NK-92 (cell line): ENCODE measurements around the gene PSMD8.

Experiments
- DNase-seq: peaks from one replicate; lab custom pipeline; 2025; ENCODE audit not compliant: unreplicated experiment; lab: John Stamatoyannopoulos, UW

PSMD8 gene

GRCh38 chr19:38386971-38387549, 12.7 kb downstream of the PSMD8 start:
- no peak for DNase-seq

DNA sequence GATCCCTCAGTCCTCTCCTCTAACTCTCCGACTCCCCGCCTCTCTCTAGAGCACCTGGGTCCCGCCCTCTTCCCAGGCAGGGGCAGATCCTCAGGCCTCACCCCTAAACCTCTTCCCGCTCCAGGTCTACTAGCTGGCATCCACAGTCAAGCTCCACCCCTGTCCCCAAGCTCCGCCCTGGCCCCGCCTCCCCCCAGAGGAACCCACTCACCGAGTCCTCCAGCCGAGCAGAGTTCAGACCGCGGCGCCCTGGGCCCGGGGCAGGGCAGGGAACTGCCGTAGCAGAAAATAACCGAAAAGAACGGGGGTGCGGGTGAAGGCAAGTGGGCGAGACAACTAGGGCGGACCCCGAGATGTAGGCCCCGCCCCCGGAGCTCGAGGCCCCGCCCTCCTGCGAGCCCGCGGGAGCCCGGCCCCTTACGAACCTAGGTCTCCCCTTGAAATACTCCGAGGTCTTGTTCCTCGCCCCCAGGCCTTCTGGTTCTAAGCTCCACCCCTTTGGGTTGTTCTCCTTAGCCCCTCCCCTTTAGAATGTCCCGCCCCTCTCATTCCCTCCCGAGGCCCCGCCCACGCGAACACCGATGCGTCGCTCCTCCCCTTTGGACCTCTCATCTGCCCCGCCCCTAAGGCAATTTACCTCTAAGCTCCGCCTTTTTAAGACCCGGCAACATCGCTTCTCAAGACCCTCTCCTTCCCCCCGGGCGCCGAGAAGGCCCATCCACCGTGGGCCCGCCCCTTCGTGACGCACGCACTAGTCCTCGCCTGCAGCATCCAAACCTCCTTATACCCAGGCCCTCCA, 13.4 kb downstream of the PSMD8 start, which contains the start of gene GGN:
Gene GGN (minus strand): TSS at position 485 of the 799 bp plus-strand sequence. CDS start 773 bp downstream, outside the sequence.
- no peak for DNase-seq

GRCh38 chr19:38388349-38389100, 14.2 kb downstream of the PSMD8 start, which contains the start of gene SPRED3:
Gene SPRED3 (plus strand): TSS chr19:38388697. CDS start chr19:38390303, 1,606 bp downstream.
- DNase-seq = no peak

- DNase-seq = no peak
Measured at GRCh38 chr19:38389101-38389925, 14.9 kb downstream of the PSMD8 start.

- DNase-seq = no peak
Measured at GRCh38 chr19:38389957-38390924, 15.9 kb downstream of the PSMD8 start.

DNA sequence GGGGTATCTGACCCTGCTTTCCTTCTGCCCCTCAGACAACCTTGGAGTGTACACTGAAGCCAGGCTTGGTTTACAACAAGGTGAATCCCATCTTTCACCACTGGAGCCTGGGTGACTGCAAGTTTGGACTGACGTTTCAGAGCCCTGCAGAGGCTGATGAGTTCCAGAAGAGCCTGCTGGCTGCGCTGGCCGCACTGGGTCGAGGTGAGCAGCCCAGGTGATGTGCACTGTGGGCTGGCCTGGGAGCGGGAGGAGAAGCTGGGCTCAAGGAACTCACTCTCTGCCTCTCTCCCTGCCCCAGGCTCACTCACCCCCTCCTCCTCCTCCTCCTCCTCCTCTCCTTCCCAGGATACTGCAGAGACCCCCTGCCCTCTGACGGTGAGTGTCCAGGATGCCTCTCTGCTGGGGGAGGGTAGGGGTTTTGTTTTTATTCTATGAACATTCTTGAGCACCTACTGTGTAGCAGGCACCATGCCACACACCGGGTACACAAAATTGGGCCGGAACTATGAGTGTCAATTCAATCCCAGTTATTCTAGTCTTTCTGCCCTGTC, 17.6 kb downstream of the PSMD8 start:
- DNase-seq = no peak

DNA sequence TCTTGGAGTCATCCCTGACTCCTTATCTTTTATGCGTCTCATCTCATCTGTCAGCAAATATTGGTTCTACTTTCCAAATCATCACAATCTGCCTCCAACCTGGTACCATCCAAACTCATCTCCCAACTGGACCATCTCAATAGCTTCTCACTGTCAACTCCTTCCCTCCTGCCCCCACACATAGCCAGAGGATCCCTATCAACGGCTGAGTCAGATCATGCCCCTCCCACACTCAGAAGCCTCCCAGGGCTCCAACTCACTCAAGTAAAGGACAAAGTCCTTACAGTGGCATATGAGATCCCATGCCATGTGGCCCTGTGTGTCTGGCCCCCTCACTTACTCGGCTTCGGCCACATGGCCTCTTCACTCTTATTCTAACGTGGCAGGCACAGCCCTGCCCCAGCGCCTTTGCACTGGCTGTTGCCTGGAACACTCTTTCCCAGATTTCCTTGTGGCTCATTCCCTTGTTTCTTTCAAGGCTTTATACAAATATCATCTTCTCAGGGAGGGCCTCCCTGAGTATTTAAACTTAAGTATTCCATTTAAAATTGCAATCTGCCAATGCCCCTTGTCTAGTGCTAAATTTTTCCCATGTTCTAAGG, 18.4 kb downstream of the PSMD8 start:
- DNase-seq = no peak

- no peak for DNase-seq
Measured at GRCh38 chr19:38394488-38394887, 20.1 kb downstream of the PSMD8 start.

GRCh38 chr19:38395381-38396114, 21.2 kb downstream of the PSMD8 start:
- no peak for DNase-seq

GRCh38 chr19:38399081-38399480, 24.7 kb downstream of the PSMD8 start:
- no peak for DNase-seq

- DNase-seq = no peak
Measured at GRCh38 chr19:38399537-38399936, 25.2 kb downstream of the PSMD8 start.

- no peak for DNase-seq
Measured at GRCh38 chr19:38400361-38400760, 26.0 kb downstream of the PSMD8 start.

DNA sequence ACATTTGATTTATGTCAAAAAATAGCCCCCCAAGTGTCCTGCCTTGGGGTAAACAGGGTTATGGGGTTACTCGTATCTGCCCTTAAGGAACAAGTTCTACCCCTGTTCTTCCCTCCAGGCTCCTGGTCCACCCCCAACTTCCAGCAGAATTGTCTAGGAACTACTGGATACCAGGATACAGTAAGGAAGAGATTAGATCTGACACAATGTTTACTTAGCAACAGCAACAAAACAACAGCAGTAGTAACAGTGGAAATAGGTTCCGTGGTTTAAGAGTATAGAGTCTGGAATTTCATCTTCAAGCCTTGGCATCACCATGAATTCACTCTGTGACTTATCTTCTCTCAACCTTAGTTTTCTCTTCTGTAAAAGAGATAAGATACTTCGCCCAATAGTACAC, 26.8 kb downstream of the PSMD8 start:
- DNase-seq = no peak

- DNase-seq = no peak
Measured at GRCh38 chr19:38402623-38402966, 28.2 kb downstream of the PSMD8 start.

GRCh38 chr19:38402967-38403674, 28.8 kb downstream of the PSMD8 start, which contains the start of gene FAM98C:
Gene FAM98C (plus strand): TSS chr19:38403093. CDS start chr19:38403154, 61 bp downstream.
- DNase-seq = peak; percentile 86

DNA sequence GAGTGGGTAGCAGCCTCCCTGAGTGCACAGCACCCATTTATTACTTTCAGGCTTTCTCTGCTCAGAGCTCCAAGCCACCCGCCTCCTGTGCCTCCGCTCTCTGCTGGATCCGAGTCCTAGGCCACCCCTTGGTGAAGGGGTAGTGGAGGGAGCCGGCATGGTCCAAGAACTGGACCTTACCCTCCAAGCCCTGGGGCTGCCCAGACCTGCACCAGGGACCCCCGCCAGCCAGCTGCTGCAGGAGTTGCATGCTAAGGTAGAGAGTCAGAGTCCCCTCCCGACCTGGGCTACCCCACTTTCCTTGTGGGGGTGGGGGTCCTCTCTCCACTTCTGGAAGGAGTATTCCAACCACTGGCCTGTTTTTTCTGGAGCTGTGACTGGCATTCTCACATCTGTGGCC, 30.5 kb downstream of the PSMD8 start:
- DNase-seq = no peak

GRCh38 chr19:38405276-38405675, 30.9 kb downstream of the PSMD8 start:
- no peak for DNase-seq
